Activated CD4-positive, alpha-beta T cell treated with anti-CD3 and anti-CD28 coated beads for 36 hours (primary cell): Measurements from ENCODE around the gene AEN. TPM values are rescaled to one million over a fixed set of nuclear protein-coding genes. Genes with fewer than 3 reads are reported as not detected.
A peak's percentile ranks its signal among the peaks of the same experiment; 100 is the strongest.

Experiments
- ATAC-seq: fragments of 200-7000 bp; cut with Tn5 transposase; one replicate; pipeline ENCODE4 v1.10.0; 2021; ENCODE audit warnings: mild to moderate bottlenecking, moderate library complexity
- CTCF ChIA-PET: fragments of 350-600 bp; sonication (Branson Sonifier 250); formaldehyde crosslinking; loops from one replicate; lab custom pipeline; 2021; ENCODE audit warnings: antibody characterized with exemption; lab: Charles Lee
- POLR2A ChIA-PET: fragments of 350-600 bp; sonication (Branson Sonifier 250); formaldehyde crosslinking; loops from one replicate; lab custom pipeline; 2021; ENCODE audit warnings: antibody characterized with exemption, inconsistent platforms; lab: Charles Lee
- DNase-seq: peaks from one replicate; pipeline ENCODE4 v3.0.0-alpha.2; 2020
- H3K27ac Mint-ChIP-seq: one replicate; pipeline ENCODE4 v1.8.0; 2021; ENCODE audit warnings: mixed read lengths
- H3K27me3 Mint-ChIP-seq: one replicate; pipeline ENCODE4 v1.8.0; 2021; ENCODE audit warnings: mixed read lengths
- H3K36me3 Mint-ChIP-seq: one replicate; pipeline ENCODE4 v1.8.0; 2021; ENCODE audit warnings: low read depth, mixed read lengths
- H3K4me1 Mint-ChIP-seq: one replicate; pipeline ENCODE4 v1.8.0; 2021; ENCODE audit warnings: mixed read lengths
- H3K4me3 Mint-ChIP-seq: one replicate; pipeline ENCODE4 v1.8.0; 2021; ENCODE audit warnings: mild to moderate bottlenecking, moderate library complexity, mixed read lengths
- H3K9me3 Mint-ChIP-seq: one replicate; pipeline ENCODE4 v1.8.0; 2021; ENCODE audit warnings: low read depth, mixed read lengths
- intact Hi-C, 2 experiments: fragments of 100-400 bp; cut with DNase I in 1 of 2; cut with micrococcal nuclease in 1 of 2; formaldehyde crosslinking; loops; one replicate each; pipeline versions ENCODE4 v1.14.2 to v1.15.1; 2022 to 2024; cut with DNase I, micrococcal nuclease
- total RNA-seq, 2 experiments: library from RNA; stranded (reverse); gene quantifications; one replicate each; pipeline ENCODE4 v1.2.3, GENCODE V29; 2021

AEN gene
- total RNA-seq, 2 experiments from 2014 or later, result 42.8 to 52.9 TPM

- no peak for ATAC-seq
- Mint-ChIP-seq H3K4me3 (no peak overlapping the region), H3K27ac (no peak overlapping the region), H3K4me1 (peaks cover 6% of the 10 kb centered on the region), H3K27me3 (peaks cover 19% of the 10 kb centered on the region), H3K9me3 (no peaks in the 10 kb centered on the region), H3K36me3 (no peaks in the 10 kb centered on the region)
- intact Hi-C loops, result no loop called here
- ChIA-PET CTCF (no interaction called here), POLR2A (interaction anchor here (0.6 kb wide), 1 partner anchor 20 kb away, joined by 3 read pairs; no protein-coding TSS in a partner anchor)
- DNase-seq, result no peak
These were observed 4.9 kb upstream of the AEN start for GRCh38 chr15:88616240-88616639.

GRCh38 chr15:88617031-88617722, 4.0 kb upstream of the AEN start:
- no peak overlapping the region for H3K4me3 Mint-ChIP-seq
- intact Hi-C loops, result no loop called here
- ChIA-PET POLR2A (no interaction called here), CTCF (interaction anchor here (0.5 kb wide), 1 partner anchor 718 kb away, joined by 4 read pairs; no protein-coding TSS in a partner anchor)
- peaks cover 7% of the 10 kb centered on the region for H3K4me1 Mint-ChIP-seq
- peaks cover 15% of the 10 kb centered on the region for H3K27me3 Mint-ChIP-seq
- H3K36me3 Mint-ChIP-seq, result peaks cover 4% of the 10 kb centered on the region
- DNase-seq, result no peak
- H3K9me3 Mint-ChIP-seq, result no peaks in the 10 kb centered on the region
- ATAC-seq, result no peak
- H3K27ac Mint-ChIP-seq, result no peak overlapping the region

GRCh38 chr15:88617790-88618189, 3.4 kb upstream of the AEN start:
- DNase-seq (no peak), ATAC-seq (no peak)
- Mint-ChIP-seq H3K9me3 (no peaks in the 10 kb centered on the region), H3K36me3 (peaks cover 10% of the 10 kb centered on the region), H3K4me1 (peaks cover 12% of the 10 kb centered on the region), H3K27ac (no peak overlapping the region), H3K27me3 (peaks cover 15% of the 10 kb centered on the region), H3K4me3 (no peak overlapping the region)
- POLR2A ChIA-PET, result interaction anchor here (0.7 kb wide), 1 partner anchor 221 kb away, joined by 6 read pairs; no protein-coding TSS in a partner anchor
- CTCF ChIA-PET, result interaction anchor here (0.6 kb wide), 1 partner anchor 157 kb away, joined by 3 read pairs; no protein-coding TSS in a partner anchor
- intact Hi-C loops, result no loop called here

GRCh38 chr15:88618686-88619085, 2.5 kb upstream of the AEN start:
- Mint-ChIP-seq H3K27ac (no peak overlapping the region), H3K27me3 (peaks cover 9% of the 10 kb centered on the region), H3K4me1 (peaks cover 21% of the 10 kb centered on the region), H3K36me3 (peaks cover 16% of the 10 kb centered on the region), H3K9me3 (no peaks in the 10 kb centered on the region), H3K4me3 (no peak overlapping the region)
- ChIA-PET CTCF (interaction anchor here (0.6 kb wide), 1 partner anchor 133 kb away, joined by 4 read pairs; no protein-coding TSS in a partner anchor), POLR2A (interaction anchor here (0.7 kb wide), 1 partner anchor 220 kb away, joined by 6 read pairs; no protein-coding TSS in a partner anchor)
- intact Hi-C loops, result no loop called here
- no peak for DNase-seq
- no peak for ATAC-seq

GRCh38 chr15:88619796-88620195, 1.3 kb upstream of the AEN start:
- no peaks in the 10 kb centered on the region for H3K9me3 Mint-ChIP-seq
- CTCF ChIA-PET, result no interaction called here
- POLR2A ChIA-PET, result no interaction called here
- intact Hi-C loops, result loop anchor here in 1 of 2 experiments (5.0 kb wide), 4 partner anchors 398 to 1273 kb away; partner anchors contain the start of genes AP3S2, FANCI and POLG
- peak overlapping the region; percentile 4 for H3K27ac Mint-ChIP-seq
- peaks cover 31% of the 10 kb centered on the region for H3K4me1 Mint-ChIP-seq
- peaks cover 26% of the 10 kb centered on the region for H3K36me3 Mint-ChIP-seq
- DNase-seq (no peak), ATAC-seq (no peak)
- no peak overlapping the region for H3K4me3 Mint-ChIP-seq
- peaks cover 5% of the 10 kb centered on the region for H3K27me3 Mint-ChIP-seq

- peak overlapping the region; percentile 94 for H3K27ac Mint-ChIP-seq
- no peaks in the 10 kb centered on the region for H3K9me3 Mint-ChIP-seq
- H3K4me1 Mint-ChIP-seq, result peaks cover 49% of the 10 kb centered on the region
- peaks cover 5% of the 10 kb centered on the region for H3K27me3 Mint-ChIP-seq
- peaks cover 45% of the 10 kb centered on the region for H3K36me3 Mint-ChIP-seq
- CTCF ChIA-PET, result interaction anchor here (1.3 to 1.9 kb wide), 5 partner anchors 14 to 1993 kb away, joined by 3 to 11 read pairs (median 4); partner anchors contain the start of gene ISG20
- peak overlapping the region; percentile 90 for H3K4me3 Mint-ChIP-seq
- intact Hi-C loops, result loop anchor here (1.0 to 5.0 kb wide), 10 partner anchors 76 to 1270 kb away; partner anchors contain the start of genes ABHD2 (in 2 of the 2), DET1 (in 2 of the 2), HAPLN3 (in 2 of the 2) and MRPL46 (in 2 of the 2)
- peak; percentile 37 for ATAC-seq
- POLR2A ChIA-PET, result interaction anchor here (0.6 to 2.1 kb wide), 7 partner anchors 9 to 154 kb away, joined by 3 to 11 read pairs (median 4); partner anchors contain the start of genes MRPL46 and MRPS11
- peak; percentile 74 for DNase-seq
These were observed 857 bp downstream of the AEN start for GRCh38 chr15:88621789-88622604.

GRCh38 chr15:88622605-88622975, 1.4 kb downstream of the AEN start:
- ChIA-PET POLR2A (interaction anchor here (0.7 to 2.1 kb wide), 6 partner anchors 10 to 155 kb away, joined by 3 to 11 read pairs (median 4); partner anchors contain the start of genes MRPL46 and MRPS11), CTCF (interaction anchor here (1.7 to 1.9 kb wide), 2 partner anchors 13 to 16 kb away, joined by 11 read pairs; partner anchors contain the start of gene ISG20)
- Mint-ChIP-seq H3K4me1 (peaks cover 55% of the 10 kb centered on the region), H3K27me3 (peaks cover 5% of the 10 kb centered on the region), H3K27ac (peak overlapping the region; percentile 94), H3K9me3 (no peaks in the 10 kb centered on the region), H3K4me3 (peak overlapping the region; percentile 90), H3K36me3 (peaks cover 51% of the 10 kb centered on the region)
- DNase-seq, result no peak
- peak; percentile 8 for ATAC-seq
- intact Hi-C loops, result loop anchor here (2.0 to 5.0 kb wide), 7 partner anchors 156 to 1270 kb away; partner anchors contain the start of genes HAPLN3 (in 2 of the 2), ABHD2 (in 1 of the 2), AP3S2 (in 1 of the 2) and FANCI (in 1 of the 2)

GRCh38 chr15:88623061-88623460, 1.9 kb downstream of the AEN start:
- POLR2A ChIA-PET, result interaction anchor here (0.7 to 2.1 kb wide), 2 partner anchors 15 to 33 kb away, joined by 4 to 21 read pairs; partner anchors contain the start of gene ISG20
- intact Hi-C loops, result loop anchor here (1.0 to 5.0 kb wide), 9 partner anchors 15 to 1269 kb away; partner anchors contain the start of genes HAPLN3 (in 2 of the 2), ABHD2 (in 1 of the 2), AP3S2 (in 1 of the 2) and FANCI (in 1 of the 2)

GRCh38 chr15:88623632-88624031, 2.5 kb downstream of the AEN start:
- Mint-ChIP-seq H3K9me3 (no peaks in the 10 kb centered on the region), H3K4me3 (peak overlapping the region; percentile 90), H3K27ac (peak overlapping the region; percentile 94), H3K36me3 (peaks cover 60% of the 10 kb centered on the region), H3K4me1 (peaks cover 65% of the 10 kb centered on the region), H3K27me3 (peaks cover 5% of the 10 kb centered on the region)
- no peak for ATAC-seq
- DNase-seq, result no peak
- POLR2A ChIA-PET, result interaction anchor here (0.7 to 2.1 kb wide), 2 partner anchors 15 to 33 kb away, joined by 4 to 21 read pairs; partner anchors contain the start of gene ISG20
- intact Hi-C loops, result loop anchor here (1.0 to 5.0 kb wide), 12 partner anchors 15 to 1269 kb away; partner anchors contain the start of genes HAPLN3 (in 2 of the 2), ABHD2 (in 1 of the 2), AP3S2 (in 1 of the 2) and FANCI (in 1 of the 2)
- CTCF ChIA-PET, result interaction anchor here (0.9 to 3.1 kb wide), 8 partner anchors 9 to 281 kb away, joined by 4 to 28 read pairs (median 6); partner anchors contain the start of gene ISG20

More at GRCh38 chr15:88623061-88623460, 1.9 kb downstream of the AEN start:
- Mint-ChIP-seq H3K9me3 (no peaks in the 10 kb centered on the region), H3K27ac (peak overlapping the region; percentile 94), H3K4me3 (peak overlapping the region; percentile 90), H3K36me3 (peaks cover 55% of the 10 kb centered on the region), H3K27me3 (peaks cover 5% of the 10 kb centered on the region), H3K4me1 (peaks cover 60% of the 10 kb centered on the region)
- DNase-seq, result peak; percentile 87
- peak; percentile 61 for ATAC-seq
- CTCF ChIA-PET, result interaction anchor here (0.9 to 3.1 kb wide), 5 partner anchors 13 to 274 kb away, joined by 4 to 28 read pairs (median 5); partner anchors contain the start of gene ISG20
